Stimulated activated naive CD8-positive, alpha-beta T cell treated with anti-CD3 and anti-CD28 coated beads, Interleukin-15, amount 100 ng/mL, for 72 hours (primary cell): ENCODE results near the gene COL25A1.

Experiments
- ATAC-seq: fragments of 150-1000 bp; cut with Tn5 transposase; 2 replicates; pipeline ENCODE4 v1.10.0; 2021; ENCODE audit warnings: mild to moderate bottlenecking, moderate library complexity
- DNase-seq, 2 donors: peaks; one replicate each; pipeline ENCODE4 v3.0.0; 2021 to 2022
- H3K27ac Mint-ChIP-seq, 2 donors: one replicate each; pipeline ENCODE4 v1.8.0; 2022; ENCODE audit warnings: mild to moderate bottlenecking in 2 of 2, mixed read lengths in 2 of 2, moderate library complexity in 2 of 2
- H3K27me3 Mint-ChIP-seq: one replicate; pipeline ENCODE4 v1.8.0; 2022; ENCODE audit warnings: mixed read lengths
- H3K4me1 Mint-ChIP-seq: one replicate; pipeline ENCODE4 v1.8.0; 2022; ENCODE audit warnings: mild to moderate bottlenecking, mixed read lengths
- H3K4me3 Mint-ChIP-seq, 2 donors: one replicate each; pipeline ENCODE4 v1.8.0; 2022; ENCODE audit warnings: mild to moderate bottlenecking in 2 of 2, mixed read lengths in 2 of 2, moderate library complexity in 1 of 2
- H3K9me3 Mint-ChIP-seq, 2 donors: one replicate each; pipeline ENCODE4 v1.8.0; 2022; ENCODE audit warnings: mixed read lengths in 2 of 2

Gene COL25A1

DNA sequence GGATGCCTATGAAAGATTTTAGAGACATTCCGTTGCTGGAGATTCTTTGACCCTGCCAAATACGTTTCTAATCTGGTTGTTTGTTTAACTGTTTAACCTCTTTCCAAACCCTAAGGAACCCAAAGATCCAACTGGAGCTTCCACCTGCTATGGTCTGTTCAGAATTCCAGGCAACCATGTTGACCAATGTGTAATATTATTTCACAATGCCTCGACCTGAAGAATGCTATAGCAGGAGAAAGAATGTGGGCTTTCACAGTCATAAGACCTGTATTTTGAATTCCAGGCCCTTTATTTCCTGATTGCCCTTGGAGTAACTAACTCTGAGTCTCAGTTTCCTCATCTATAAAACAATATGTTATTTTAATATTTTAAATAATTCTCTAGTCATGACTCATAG is 90.8 kb downstream of the COL25A1 start:
- no peak overlapping the region for H3K27ac Mint-ChIP-seq

DNA sequence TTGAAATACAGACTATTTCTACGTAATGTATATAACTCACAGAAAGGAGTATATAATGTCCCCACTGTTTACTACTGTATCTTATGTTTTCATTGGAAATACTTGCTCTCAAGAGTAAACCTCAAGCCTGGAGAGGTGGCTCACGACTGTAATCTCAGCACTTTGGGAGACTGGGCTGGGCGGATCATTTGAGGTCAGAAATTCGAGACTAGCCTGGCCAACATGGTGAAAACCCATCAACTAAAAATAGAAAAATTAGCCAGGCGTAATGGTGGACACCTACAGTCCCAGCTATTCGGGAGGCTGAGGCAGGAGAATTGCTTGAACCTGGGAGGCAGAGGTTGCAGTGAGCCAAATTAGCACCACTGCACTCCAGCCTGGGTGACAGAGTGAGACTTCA is 92.8 kb downstream of the COL25A1 start:
- Mint-ChIP-seq H3K27ac (no peak overlapping the region), H3K4me3 (no peak overlapping the region), H3K9me3 (no peaks in the 10 kb centered on the region), H3K27me3 (peaks cover 14% of the 10 kb centered on the region), H3K4me1 (no peaks in the 10 kb centered on the region)
- DNase-seq, result no peak
- no peak for ATAC-seq

More for the DNA sequence above, 90.8 kb downstream of the COL25A1 start:
- no peak overlapping the region for H3K4me3 Mint-ChIP-seq
- H3K9me3 Mint-ChIP-seq, result no peaks in the 10 kb centered on the region
- no peaks in the 10 kb centered on the region for H3K4me1 Mint-ChIP-seq
- peaks cover 2% of the 10 kb centered on the region for H3K27me3 Mint-ChIP-seq
- DNase-seq (no peak), ATAC-seq (no peak)

DNA sequence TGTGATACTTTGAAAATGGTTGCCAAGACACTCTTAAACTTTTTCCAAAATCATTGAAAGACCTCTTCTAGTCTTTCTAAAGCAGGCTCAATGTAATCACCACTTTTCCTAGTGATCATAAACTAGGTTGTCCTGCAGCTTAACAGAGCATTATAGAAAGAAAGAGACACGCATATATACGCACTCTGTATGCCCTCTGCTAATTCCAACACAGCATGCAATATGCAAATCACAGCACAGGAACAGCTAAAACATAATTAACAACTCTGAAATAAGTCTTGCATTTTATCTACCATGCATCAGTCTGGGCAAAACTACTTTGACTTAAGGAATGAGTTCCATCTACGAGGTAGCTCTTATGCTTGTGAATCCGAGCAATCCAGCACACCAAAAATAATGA is 94.6 kb downstream of the COL25A1 start:
- ATAC-seq (no peak), DNase-seq (no peak)
- Mint-ChIP-seq H3K27ac (no peak overlapping the region), H3K4me3 (no peak overlapping the region), H3K9me3 (no peaks in the 10 kb centered on the region), H3K27me3 (peaks cover 21% of the 10 kb centered on the region), H3K4me1 (no peaks in the 10 kb centered on the region)

DNA sequence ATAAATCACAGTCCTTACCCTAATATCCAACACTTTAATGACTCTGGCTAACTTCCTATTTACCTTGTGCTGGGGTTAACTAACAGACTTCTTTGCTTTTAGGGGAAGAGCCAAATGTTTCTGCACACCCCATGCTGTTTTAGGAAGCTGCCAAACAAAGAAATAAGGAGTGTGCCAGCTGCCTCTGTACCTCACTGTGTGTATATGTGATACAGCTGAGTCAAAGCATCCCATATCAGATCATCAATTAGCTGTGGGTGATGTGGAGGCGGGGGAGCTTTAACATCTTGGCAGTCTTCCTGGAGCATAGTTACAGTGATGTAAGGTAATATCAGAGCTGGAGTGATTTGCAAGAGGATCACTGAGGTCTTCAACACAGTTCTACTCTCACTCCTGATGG is 95.4 kb downstream of the COL25A1 start:
- no peak for DNase-seq
- ATAC-seq, result no peak
- Mint-ChIP-seq H3K27me3 (peaks cover 23% of the 10 kb centered on the region), H3K4me1 (no peaks in the 10 kb centered on the region), H3K27ac (no peak overlapping the region), H3K4me3 (no peak overlapping the region), H3K9me3 (no peaks in the 10 kb centered on the region)

DNA sequence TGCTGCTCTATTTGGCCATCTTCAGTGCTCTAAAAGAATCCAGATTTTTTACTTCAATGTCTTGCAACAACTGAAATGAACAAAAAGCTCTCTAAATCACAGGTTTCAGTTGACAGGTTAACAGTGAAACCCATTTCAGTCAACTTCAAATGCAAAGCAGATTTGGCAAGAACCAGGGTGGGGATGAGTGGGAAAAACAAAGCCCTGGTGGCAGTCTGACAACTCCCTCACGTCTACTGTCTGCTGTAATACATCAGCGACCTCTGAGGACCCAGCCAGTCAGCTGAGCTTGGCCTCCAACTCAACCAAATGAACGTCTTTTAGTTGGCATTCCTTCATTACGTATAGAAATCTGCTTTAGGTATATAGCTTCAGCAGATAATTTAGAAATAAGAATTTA is 95.8 kb downstream of the COL25A1 start:
- Mint-ChIP-seq H3K27me3 (peaks cover 23% of the 10 kb centered on the region), H3K4me1 (no peaks in the 10 kb centered on the region), H3K4me3 (no peak overlapping the region), H3K27ac (no peak overlapping the region), H3K9me3 (no peaks in the 10 kb centered on the region)
- DNase-seq (no peak), ATAC-seq (no peak)

DNA sequence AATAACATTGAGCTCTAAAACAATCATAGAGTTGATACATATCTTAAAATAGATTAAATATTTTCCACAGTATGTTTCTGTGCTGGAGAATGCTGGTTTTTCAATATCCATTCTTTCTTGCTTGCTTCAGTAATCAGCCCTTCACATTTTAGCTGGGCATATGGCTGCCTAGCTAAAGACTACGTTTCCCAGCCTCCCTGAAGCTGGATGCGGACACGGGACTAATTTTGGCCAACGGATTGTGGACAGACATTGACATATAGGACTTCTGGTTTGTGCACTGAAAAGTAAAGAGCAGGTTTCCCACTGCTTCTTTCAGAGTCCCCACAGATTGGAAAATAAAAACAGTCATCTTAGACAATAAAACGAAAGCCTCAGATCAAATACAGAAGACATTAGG is 97.3 kb downstream of the COL25A1 start:
- no peak overlapping the region for H3K27ac Mint-ChIP-seq
- no peak for ATAC-seq
- no peaks in the 10 kb centered on the region for H3K9me3 Mint-ChIP-seq

DNA sequence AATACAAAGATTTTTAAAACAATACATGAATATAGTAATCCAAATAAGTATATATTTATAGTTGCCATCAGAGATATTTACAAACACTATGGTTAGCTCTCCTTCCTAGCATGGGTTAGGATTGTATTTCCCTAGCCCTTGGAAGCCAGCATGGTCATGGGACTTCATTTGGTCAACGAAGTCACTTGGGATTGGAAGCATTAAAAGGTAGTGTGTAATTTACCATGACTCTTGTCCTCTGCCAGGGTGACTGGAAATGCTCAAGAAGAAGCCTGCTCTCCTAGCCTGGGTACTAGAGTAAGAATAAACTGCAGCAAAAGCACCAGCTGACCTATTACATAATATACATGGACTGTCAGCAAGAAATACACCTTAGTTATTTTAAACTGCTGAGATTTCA is 102.9 kb downstream of the COL25A1 start:
- H3K4me1 Mint-ChIP-seq, result no peaks in the 10 kb centered on the region
- H3K27me3 Mint-ChIP-seq, result peaks cover 21% of the 10 kb centered on the region
- no peak overlapping the region for H3K4me3 Mint-ChIP-seq
- H3K27ac Mint-ChIP-seq, result no peak overlapping the region
- DNase-seq (no peak), ATAC-seq (no peak)
- no peaks in the 10 kb centered on the region for H3K9me3 Mint-ChIP-seq

More for the DNA sequence above, 97.3 kb downstream of the COL25A1 start:
- H3K27me3 Mint-ChIP-seq, result peaks cover 35% of the 10 kb centered on the region
- no peaks in the 10 kb centered on the region for H3K4me1 Mint-ChIP-seq
- H3K4me3 Mint-ChIP-seq, result no peak overlapping the region
- no peak for DNase-seq

DNA sequence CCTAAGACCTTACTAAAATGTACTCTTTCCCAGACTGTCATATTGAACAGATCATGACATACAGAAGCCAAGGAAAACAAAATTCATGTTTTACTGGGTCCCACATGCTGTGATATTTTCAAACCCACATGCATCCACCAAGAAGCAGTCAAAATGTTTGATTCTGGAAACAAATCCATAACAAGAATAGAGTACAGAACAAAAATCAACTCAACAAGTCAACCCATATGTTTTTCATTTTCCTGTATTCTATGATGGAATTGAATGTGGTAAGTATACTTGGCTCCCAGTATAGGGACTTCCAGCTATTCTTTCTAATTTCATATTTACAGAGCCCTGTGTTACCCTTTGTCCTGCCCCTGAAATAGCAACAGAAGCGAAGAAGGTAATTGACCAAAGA is 106.8 kb downstream of the COL25A1 start:
- ATAC-seq (no peak), DNase-seq (no peak)
- peaks cover 4% of the 10 kb centered on the region for H3K27me3 Mint-ChIP-seq
- no peak overlapping the region for H3K27ac Mint-ChIP-seq
- H3K4me1 Mint-ChIP-seq, result no peaks in the 10 kb centered on the region
- H3K4me3 Mint-ChIP-seq, result no peak overlapping the region
- H3K9me3 Mint-ChIP-seq, result no peaks in the 10 kb centered on the region

DNA sequence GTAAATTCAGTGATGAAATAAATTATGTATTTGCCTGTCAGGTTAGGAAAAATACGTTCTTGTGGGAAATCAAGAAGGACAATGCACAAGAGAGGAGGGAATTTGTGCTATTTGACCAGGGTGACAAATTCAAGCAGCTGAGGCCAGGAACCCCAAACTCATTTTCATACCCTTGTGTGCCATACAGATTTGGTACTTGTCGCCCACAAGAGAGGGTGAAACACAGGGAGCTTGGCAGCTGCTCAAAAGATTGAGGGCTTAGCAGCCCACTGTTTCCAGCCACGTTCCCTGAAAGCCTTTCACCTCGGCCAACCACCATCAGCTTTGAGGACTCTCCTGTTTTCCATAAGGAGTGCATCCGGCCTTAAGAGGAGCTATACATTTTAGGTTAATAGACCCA is 111.2 kb downstream of the COL25A1 start:
- Mint-ChIP-seq H3K9me3 (no peaks in the 10 kb centered on the region), H3K4me3 (no peak overlapping the region), H3K27ac (no peak overlapping the region), H3K27me3 (no peaks in the 10 kb centered on the region), H3K4me1 (no peaks in the 10 kb centered on the region)
- DNase-seq (no peak), ATAC-seq (no peak)

DNA sequence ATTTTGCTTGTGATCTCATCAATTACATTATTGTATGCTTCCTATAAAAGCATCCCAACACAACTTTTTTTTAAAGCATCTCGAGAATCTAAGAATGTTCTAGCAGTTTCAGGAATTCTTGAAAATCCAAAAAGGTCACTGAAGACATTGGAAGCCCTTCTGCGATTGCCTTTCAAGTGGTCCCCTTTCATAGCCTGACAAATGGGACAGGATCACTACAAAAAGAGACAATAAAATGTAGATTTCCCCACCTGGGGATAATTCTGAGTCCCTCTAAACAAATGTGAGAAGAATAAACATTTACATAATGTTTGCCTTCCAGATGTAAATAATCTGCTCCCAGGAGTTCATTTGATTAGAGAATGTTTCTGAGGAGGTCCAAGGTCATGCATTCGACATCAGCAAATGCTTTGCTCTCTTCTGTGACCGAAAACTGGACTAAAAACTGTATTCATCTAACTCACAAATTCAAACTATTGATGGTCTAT is 116.0 kb downstream of the COL25A1 start:
- Mint-ChIP-seq H3K4me3 (no peak overlapping the region), H3K4me1 (peaks cover 5% of the 10 kb centered on the region), H3K27me3 (no peaks in the 10 kb centered on the region), H3K27ac (no peak overlapping the region), H3K9me3 (no peaks in the 10 kb centered on the region)
- DNase-seq, result no peak
- no peak for ATAC-seq

DNA sequence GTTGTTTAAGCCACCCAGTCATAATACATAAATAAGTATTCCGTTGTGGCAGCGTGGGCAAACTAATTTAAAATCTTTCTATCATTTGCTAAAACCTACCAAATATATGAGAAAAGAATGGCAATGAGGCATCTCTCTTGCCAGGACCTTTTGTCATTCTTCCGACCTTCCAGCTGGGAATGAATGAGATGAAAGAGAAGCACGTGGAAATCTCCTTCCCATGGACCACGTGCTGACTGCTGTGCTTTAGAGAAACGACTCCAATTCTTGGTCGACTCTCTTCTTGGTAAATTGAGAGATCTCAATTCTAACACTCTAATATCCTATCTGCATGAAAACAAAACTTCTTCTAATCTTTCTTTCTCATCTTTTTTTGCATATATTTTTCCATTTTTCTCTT is 116.5 kb downstream of the COL25A1 start:
- Mint-ChIP-seq H3K4me3 (no peak overlapping the region), H3K4me1 (peaks cover 5% of the 10 kb centered on the region), H3K27ac (no peak overlapping the region), H3K27me3 (no peaks in the 10 kb centered on the region), H3K9me3 (no peaks in the 10 kb centered on the region)
- no peak for DNase-seq
- no peak for ATAC-seq

DNA sequence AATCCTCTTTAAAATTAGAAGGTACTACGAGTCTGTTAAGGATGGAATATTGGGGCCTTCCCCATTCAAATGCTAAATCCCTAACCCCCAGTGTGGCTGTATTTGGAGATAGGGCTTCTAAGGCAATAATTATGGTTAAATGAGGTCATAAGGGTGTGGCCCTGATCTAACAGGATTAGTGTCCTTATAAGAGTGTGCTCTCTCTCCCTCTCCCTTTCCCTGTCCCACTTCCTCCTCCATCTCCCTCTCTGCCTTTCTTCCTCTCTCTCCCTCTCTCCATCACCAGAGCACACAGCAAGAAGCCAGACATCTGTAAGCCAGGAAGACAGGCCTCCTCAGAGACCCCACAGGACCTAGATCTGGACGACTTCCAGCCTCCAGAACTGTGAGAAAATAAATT is 116.9 kb downstream of the COL25A1 start:
- no peak for ATAC-seq
- H3K4me1 Mint-ChIP-seq, result peaks cover 5% of the 10 kb centered on the region
- no peak overlapping the region for H3K4me3 Mint-ChIP-seq
- peak overlapping the region in 1 of 2 donors; percentile 0 for H3K27ac Mint-ChIP-seq
- no peak for DNase-seq
- no peaks in the 10 kb centered on the region for H3K9me3 Mint-ChIP-seq
- no peaks in the 10 kb centered on the region for H3K27me3 Mint-ChIP-seq

DNA sequence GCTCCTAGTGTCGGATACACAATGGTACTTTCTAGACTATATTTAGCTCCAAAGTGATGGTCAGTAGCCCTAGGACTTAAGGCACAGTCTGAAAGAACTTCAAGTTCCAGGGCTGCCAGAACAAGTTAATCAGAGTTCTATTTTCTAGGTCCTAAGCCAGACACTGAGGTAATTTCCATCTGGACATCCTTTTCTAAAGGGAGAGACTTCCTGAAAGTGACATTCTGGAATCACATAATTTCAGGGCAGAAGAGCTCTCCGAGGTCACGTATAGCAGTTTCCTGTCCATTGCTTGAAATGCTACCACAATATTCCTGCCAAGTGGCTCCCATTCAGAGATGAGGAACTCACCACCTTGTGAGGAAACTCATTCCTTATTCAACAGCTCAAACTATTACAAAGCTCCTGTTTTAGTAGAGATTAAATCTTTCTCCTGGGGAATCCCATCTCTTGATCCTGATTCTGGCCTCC is 117.9 kb downstream of the COL25A1 start:
- peaks cover 7% of the 10 kb centered on the region for H3K27me3 Mint-ChIP-seq
- DNase-seq, result no peak
- no peaks in the 10 kb centered on the region for H3K9me3 Mint-ChIP-seq
- no peak for ATAC-seq
- H3K4me1 Mint-ChIP-seq, result peaks cover 5% of the 10 kb centered on the region
- no peak overlapping the region for H3K4me3 Mint-ChIP-seq
- H3K27ac Mint-ChIP-seq, result no peak overlapping the region

DNA sequence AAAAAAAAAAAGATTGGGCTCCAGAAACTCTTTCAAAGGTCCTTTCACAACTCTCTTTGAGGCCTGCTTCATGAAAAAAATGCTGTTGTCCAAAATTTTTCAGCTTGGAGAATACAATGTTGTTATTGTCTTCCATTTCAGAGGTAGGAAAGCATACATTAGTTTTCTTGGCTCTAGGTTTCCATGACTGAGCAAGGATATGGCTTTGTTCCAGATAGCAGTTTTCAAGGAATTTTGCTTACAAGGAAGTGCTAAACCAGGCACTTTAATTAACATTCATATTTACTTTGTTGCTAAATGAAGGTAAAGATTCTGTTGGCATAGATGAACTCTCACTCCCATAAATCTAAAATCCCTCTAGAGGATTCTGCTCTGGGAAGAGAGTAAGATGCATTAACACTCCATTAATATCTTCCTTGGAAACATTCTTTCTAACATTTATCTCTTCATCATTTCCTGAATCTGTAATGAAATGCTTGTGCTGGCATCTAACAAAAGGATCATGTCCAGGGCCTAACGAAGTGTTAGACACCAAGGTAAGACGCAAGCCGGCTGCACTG is 118.4 kb downstream of the COL25A1 start:
- Mint-ChIP-seq H3K4me3 (no peak overlapping the region), H3K27me3 (peaks cover 11% of the 10 kb centered on the region), H3K9me3 (no peaks in the 10 kb centered on the region), H3K4me1 (peaks cover 5% of the 10 kb centered on the region), H3K27ac (no peak overlapping the region)
- DNase-seq (no peak), ATAC-seq (no peak)

DNA sequence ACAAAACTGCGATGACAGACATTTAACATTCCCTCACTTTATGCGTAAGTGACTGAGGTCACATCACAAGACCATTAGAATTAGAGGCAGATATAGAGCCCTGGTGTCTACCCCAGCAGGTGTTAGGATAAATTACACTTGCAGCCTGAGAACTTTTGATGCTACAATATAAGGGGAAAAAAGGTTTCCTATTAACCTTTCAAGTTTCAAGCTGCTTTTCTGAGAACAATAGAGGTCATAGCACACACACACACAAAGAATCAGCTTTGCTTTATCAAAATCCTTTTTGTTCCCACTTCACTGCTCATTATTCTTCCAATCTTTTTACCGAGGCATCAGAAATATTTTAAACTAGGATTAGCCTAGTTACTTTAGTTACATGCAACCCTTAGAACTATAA is 119.8 kb downstream of the COL25A1 start:
- ATAC-seq, result no peak
- H3K4me3 Mint-ChIP-seq, result no peak overlapping the region
- no peak for DNase-seq
- H3K27ac Mint-ChIP-seq, result no peak overlapping the region
- H3K27me3 Mint-ChIP-seq, result peaks cover 11% of the 10 kb centered on the region
- H3K9me3 Mint-ChIP-seq, result no peaks in the 10 kb centered on the region
- H3K4me1 Mint-ChIP-seq, result peaks cover 5% of the 10 kb centered on the region

DNA sequence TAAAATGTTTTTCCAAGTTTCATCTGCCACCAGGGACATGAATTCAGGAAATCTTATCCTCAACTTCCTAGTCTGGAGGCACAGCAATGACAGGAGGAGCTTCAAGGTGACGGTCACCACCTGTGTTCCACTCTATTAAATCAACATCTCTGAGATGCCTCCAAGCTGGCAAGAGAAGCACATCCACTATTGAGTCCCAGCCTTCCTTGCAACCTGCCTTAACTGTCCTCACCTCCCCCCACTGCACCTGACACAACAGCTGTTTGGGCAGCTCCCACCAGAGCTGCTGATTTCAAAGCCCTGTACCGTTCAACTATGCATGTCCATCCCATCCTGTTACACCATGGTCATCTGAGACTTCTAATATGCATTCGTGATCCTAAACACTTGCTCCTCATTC is 123.4 kb downstream of the COL25A1 start:
- Mint-ChIP-seq H3K4me1 (no peaks in the 10 kb centered on the region), H3K27me3 (peaks cover 11% of the 10 kb centered on the region), H3K4me3 (no peak overlapping the region), H3K9me3 (no peaks in the 10 kb centered on the region), H3K27ac (no peak overlapping the region)
- ATAC-seq, result no peak
- no peak for DNase-seq

DNA sequence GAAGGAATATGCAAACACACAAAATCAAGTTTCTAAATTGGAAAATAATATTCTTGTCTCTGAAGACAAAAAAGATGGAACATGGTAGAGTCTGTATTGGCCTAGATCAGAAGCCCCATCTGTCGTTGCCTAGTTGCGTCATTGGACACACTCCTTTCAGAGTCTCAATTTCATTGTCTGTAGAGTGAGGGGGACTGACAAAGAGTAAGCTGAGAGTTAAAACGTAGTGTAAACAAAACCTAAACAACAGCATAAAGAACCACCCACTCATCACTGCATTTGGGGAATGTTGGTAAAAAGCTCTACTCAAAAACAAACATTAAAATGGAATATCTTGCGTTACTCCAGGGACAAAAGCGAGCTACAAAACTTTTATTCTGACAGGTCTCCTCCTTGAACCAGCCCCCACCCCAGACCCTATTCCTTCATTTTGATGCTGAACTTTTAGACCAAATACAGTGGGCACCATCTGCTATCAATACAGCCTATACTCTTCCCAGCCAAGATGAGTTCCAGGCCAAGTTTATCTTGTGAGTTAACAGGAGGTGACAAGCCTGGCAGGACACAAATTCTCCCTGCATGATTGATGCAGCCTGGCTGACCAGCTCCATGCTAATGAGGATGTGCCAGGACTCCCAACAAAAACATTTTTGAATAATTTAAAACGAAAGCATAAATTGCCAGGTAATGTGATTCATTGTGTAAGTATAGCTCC is 125.2 kb downstream of the COL25A1 start:
- H3K27ac Mint-ChIP-seq, result no peak overlapping the region
- ATAC-seq (no peak), DNase-seq (no peak)
- H3K4me1 Mint-ChIP-seq, result no peaks in the 10 kb centered on the region
- no peak overlapping the region for H3K4me3 Mint-ChIP-seq
- H3K27me3 Mint-ChIP-seq, result peaks cover 11% of the 10 kb centered on the region
- H3K9me3 Mint-ChIP-seq, result no peaks in the 10 kb centered on the region
